Activated B cell treated with CpG ODN at 0.5 μM for 24 hours (primary cell): ENCODE data around the gene EDRF1. TPM values are rescaled to one million over a fixed set of nuclear protein-coding genes. Genes with fewer than 3 reads are reported as not detected.

Experiments
- ATAC-seq: fragments of 200-7000 bp; cut with Tn5 transposase; one replicate; pipeline ENCODE4 v1.10.0; 2021; ENCODE audit warnings: low read depth, mild to moderate bottlenecking, moderate library complexity
- CTCF ChIA-PET: fragments of 350-600 bp; sonication (Branson Sonifier 250); formaldehyde crosslinking; loops from one replicate; lab custom pipeline; 2021; ENCODE audit warnings: antibody characterized with exemption; lab: Charles Lee
- POLR2A ChIA-PET: fragments of 350-600 bp; sonication (Branson Sonifier 250); formaldehyde crosslinking; loops from one replicate; lab custom pipeline; 2021; ENCODE audit warnings: antibody characterized with exemption; lab: Charles Lee
- DNase-seq: peaks from one replicate; pipeline ENCODE4 v3.0.0; 2022
- H3K27ac Mint-ChIP-seq: one replicate; pipeline ENCODE4 v1.8.0; 2020; ENCODE audit warnings: mixed read lengths
- H3K27me3 Mint-ChIP-seq: one replicate; pipeline ENCODE4 v1.8.0; 2021; ENCODE audit warnings: mixed read lengths
- H3K36me3 Mint-ChIP-seq: one replicate; pipeline ENCODE4 v1.8.0; 2021; ENCODE audit warnings: low read depth, mixed read lengths
- H3K4me1 Mint-ChIP-seq: one replicate; pipeline ENCODE4 v1.8.0; 2021; ENCODE audit warnings: mixed read lengths
- H3K4me3 Mint-ChIP-seq: one replicate; pipeline ENCODE4 v1.8.0; 2020; ENCODE audit warnings: mild to moderate bottlenecking, mixed read lengths
- H3K9me3 Mint-ChIP-seq: one replicate; pipeline ENCODE4 v1.8.0; 2020; ENCODE audit warnings: mixed read lengths
- intact Hi-C: fragments of 100-400 bp; cut with micrococcal nuclease; formaldehyde crosslinking; loops from one replicate; pipeline ENCODE4 v1.15.1; 2024
- total RNA-seq: library from RNA; stranded (reverse); gene quantifications from 2 replicates; pipeline ENCODE4 v1.2.3, GENCODE V29; 2022
- TF ChIP-seq, protein P1 (sequence below): fragments of 200-600 bp; IDR thresholded peaks from one replicate; pipeline ENCODE4 v1.8.0; 2022; ENCODE audit warnings: antibody characterized with exemption, mild to moderate bottlenecking

The EDRF1 gene
- total RNA-seq, 1 donor from 2014 or later, result 52.7 TPM

GRCh38 chr10:125756196-125756595, 36.7 kb downstream of the EDRF1 start:
- H3K36me3 Mint-ChIP-seq, result peaks cover 82% of the 10 kb centered on the region
- POLR2A ChIA-PET, result no interaction called here
- no peak for DNase-seq

DNA sequence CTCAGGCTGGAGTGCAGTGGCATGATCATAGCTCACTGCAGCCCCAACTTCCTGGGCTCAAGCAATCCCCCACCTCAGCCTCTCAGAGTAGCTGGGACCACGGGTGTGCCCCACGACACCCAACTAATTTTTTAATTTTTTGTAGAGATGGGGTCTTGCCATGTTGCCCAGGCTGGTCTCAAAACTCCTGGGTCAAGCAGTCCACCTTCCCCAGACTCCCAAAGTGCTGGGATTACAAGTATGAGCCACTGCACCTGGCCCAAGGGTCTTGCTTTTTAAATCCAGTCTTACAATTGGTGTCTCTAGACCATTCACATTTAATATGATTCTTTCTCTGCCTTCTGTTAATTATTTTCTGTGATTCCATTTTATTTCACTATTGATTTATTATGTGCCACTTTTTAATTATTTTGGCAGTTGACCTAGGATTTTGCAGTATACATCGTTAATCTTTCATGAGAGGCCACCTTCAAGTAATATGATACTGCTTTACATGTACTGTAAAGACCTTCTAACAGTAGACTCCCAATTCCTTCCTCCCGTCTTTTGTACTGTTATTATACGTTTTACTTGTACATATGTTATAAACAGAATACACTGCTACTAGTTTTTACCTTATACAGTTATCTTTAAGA, 37.5 kb downstream of the EDRF1 start:
- no peak for ATAC-seq
- no peaks in the 10 kb centered on the region for H3K9me3 Mint-ChIP-seq
- TF ChIP-seq, protein P1, sequence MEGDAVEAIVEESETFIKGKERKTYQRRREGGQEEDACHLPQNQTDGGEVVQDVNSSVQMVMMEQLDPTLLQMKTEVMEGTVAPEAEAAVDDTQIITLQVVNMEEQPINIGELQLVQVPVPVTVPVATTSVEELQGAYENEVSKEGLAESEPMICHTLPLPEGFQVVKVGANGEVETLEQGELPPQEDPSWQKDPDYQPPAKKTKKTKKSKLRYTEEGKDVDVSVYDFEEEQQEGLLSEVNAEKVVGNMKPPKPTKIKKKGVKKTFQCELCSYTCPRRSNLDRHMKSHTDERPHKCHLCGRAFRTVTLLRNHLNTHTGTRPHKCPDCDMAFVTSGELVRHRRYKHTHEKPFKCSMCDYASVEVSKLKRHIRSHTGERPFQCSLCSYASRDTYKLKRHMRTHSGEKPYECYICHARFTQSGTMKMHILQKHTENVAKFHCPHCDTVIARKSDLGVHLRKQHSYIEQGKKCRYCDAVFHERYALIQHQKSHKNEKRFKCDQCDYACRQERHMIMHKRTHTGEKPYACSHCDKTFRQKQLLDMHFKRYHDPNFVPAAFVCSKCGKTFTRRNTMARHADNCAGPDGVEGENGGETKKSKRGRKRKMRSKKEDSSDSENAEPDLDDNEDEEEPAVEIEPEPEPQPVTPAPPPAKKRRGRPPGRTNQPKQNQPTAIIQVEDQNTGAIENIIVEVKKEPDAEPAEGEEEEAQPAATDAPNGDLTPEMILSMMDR, result no peak
- intact Hi-C loops, result no loop called here
- no peaks in the 10 kb centered on the region for H3K4me1 Mint-ChIP-seq
- no peak overlapping the region for H3K4me3 Mint-ChIP-seq
- no peak for DNase-seq
- H3K27ac Mint-ChIP-seq, result no peak overlapping the region
- no peaks in the 10 kb centered on the region for H3K27me3 Mint-ChIP-seq
- peaks cover 80% of the 10 kb centered on the region for H3K36me3 Mint-ChIP-seq
- CTCF ChIA-PET, result no interaction called here
- POLR2A ChIA-PET, result no interaction called here

More at GRCh38 chr10:125756196-125756595, 36.7 kb downstream of the EDRF1 start:
- Mint-ChIP-seq H3K9me3 (no peaks in the 10 kb centered on the region), H3K4me1 (no peaks in the 10 kb centered on the region), H3K27me3 (no peaks in the 10 kb centered on the region), H3K27ac (no peak overlapping the region), H3K4me3 (no peak overlapping the region)
- intact Hi-C loops, result no loop called here
- CTCF ChIA-PET, result no interaction called here
- no peak for ATAC-seq
- TF ChIP-seq, protein P1, result no peak

DNA sequence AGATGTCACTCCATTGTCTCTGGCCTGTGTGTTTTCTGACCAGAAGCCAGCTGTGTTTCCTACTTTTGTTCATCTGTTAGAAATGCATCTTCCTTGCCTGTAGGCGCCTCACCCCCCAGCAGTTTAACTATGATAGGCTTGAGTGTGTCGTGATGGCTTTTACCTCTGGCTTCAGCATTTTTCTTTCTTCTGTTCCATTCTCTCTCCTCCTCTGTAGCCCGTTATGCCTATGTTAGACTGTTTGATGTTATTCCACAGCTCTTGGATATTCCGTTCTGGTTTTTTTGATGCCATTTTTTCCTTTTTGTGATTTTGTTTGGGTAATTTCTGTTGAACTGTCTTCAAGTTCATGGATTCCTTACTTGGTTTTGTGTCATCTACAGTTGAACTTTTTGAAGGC, 38.2 kb downstream of the EDRF1 start:
- H3K36me3 Mint-ChIP-seq, result peaks cover 80% of the 10 kb centered on the region
- ChIA-PET POLR2A (no interaction called here), CTCF (no interaction called here)
- no peaks in the 10 kb centered on the region for H3K9me3 Mint-ChIP-seq
- no peaks in the 10 kb centered on the region for H3K27me3 Mint-ChIP-seq
- H3K27ac Mint-ChIP-seq, result no peak overlapping the region
- no peak for ATAC-seq
- TF ChIP-seq, protein P1, result no peak
- no peak for DNase-seq
- intact Hi-C loops, result no loop called here
- H3K4me3 Mint-ChIP-seq, result no peak overlapping the region
- no peaks in the 10 kb centered on the region for H3K4me1 Mint-ChIP-seq

- POLR2A ChIA-PET, result no interaction called here
- intact Hi-C loops, result no loop called here
- Mint-ChIP-seq H3K27me3 (no peaks in the 10 kb centered on the region), H3K27ac (no peak overlapping the region), H3K4me3 (no peak overlapping the region), H3K9me3 (no peaks in the 10 kb centered on the region), H3K36me3 (peaks cover 81% of the 10 kb centered on the region), H3K4me1 (no peaks in the 10 kb centered on the region)
- ATAC-seq (no peak), DNase-seq (no peak)
- TF ChIP-seq, protein P1, result no peak
- CTCF ChIA-PET, result no interaction called here
These were observed 42.5 kb downstream of the EDRF1 start for GRCh38 chr10:125761961-125762360.

- Mint-ChIP-seq H3K9me3 (no peaks in the 10 kb centered on the region), H3K27me3 (no peaks in the 10 kb centered on the region), H3K4me3 (no peak overlapping the region), H3K36me3 (peaks cover 79% of the 10 kb centered on the region), H3K27ac (no peak overlapping the region), H3K4me1 (no peaks in the 10 kb centered on the region)
- no peak for ATAC-seq
- DNase-seq, result no peak
- TF ChIP-seq, protein P1, result no peak
- ChIA-PET POLR2A (no interaction called here), CTCF (no interaction called here)
- intact Hi-C loops, result no loop called here
These were observed 43.5 kb downstream of the EDRF1 start for GRCh38 chr10:125762692-125763648.
